GM19043 (cell line): ENCODE measurements around the gene AFF1.
"Not testable (repeated sequence)": the region's sequence is repeated elsewhere in the genome, so short reads cannot be mapped to it uniquely, and the experiment has no call there.

Experiments
- ATAC-seq: cut with Tn5 transposase; IDR thresholded peaks from one replicate; pipeline ENCODE4 v1.9.1; 2021; ENCODE audit warnings: low read depth; ENCODE audit not compliant: unreplicated experiment

AFF1 gene

DNA sequence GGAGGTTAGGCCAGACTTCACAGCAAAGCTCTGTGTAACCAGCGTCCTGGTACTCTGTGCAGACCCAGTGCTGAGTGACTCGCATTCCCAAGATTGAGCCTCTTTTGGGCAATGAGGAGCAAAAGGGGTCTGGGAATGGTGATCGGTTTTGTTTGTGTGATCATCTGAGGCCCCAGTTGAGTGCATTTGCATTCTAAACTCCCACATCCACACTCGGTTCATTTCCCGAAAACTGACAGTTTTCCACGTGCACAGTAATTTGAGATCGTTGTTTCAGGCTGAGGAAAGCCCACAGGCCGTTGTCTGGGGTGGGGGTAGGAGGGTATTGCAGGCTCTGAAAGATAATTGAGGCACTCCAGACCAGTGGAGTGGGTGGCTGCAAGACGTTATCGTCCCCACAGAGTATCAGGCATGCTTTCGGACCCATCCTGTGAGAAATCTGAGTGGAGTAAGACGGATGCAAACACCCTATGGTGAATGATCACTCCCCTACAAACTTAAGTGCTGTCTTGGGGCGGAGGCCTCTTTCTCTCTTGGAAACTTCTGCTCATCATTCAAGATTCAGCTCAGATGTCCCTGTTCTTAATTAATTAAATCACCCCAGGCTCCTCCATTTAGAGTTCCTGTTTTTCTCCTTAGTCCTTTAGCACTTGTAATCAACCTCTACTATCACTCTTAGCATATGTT lies 96.1 kb downstream of the AFF1 start:
- ATAC-seq, result no peak

DNA sequence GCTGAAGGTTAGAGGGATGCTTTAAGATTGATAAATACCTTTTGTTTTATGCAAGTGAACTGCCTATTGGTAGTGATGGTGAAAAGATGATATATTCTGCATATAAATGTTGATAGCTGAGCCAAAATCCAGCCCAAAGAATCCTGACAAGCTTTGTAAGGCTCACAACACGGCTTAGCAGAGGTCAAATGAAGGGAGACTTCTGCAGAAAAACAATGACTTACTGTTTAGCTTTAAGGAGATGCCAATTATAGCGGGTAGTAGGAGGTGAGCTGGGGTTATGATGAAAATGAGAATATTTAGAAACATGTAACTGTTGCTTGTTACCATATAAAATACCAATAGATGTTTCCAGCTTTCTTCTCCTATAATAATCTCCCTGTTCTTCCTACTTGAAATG lies 97.1 kb downstream of the AFF1 start:
- ATAC-seq, result no peak

DNA sequence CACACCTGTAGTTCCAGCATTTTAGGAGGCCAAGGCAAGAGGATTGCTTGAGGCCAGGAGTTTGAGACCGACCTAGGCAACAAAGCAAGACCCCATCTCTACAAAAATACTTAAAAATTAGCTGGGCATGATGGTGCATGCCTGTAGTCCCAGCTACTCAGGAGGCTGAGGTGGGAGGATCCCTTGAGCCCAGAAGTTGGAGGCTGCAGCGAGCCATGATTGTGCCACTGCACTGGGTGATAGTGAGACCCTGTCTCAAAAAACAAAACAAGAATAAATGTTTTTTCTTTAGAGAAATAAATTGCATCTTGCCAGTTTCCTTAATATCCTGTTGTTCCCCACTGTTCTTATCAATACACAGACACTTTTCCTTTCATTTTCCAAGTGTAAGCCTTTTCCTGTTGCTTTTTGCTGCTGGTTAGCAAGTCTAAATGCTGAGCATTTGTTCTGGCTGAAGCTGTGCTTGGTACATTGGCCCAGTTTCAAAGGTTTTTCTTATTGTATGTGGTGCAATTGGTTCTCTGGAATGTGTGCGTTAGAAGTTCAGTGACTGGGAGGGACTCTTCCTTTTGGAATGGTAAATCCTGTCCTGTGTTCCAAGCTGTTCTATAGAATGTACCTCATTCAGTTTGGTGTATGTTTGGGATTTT lies 98.2 kb downstream of the AFF1 start:
- no peak for ATAC-seq

DNA sequence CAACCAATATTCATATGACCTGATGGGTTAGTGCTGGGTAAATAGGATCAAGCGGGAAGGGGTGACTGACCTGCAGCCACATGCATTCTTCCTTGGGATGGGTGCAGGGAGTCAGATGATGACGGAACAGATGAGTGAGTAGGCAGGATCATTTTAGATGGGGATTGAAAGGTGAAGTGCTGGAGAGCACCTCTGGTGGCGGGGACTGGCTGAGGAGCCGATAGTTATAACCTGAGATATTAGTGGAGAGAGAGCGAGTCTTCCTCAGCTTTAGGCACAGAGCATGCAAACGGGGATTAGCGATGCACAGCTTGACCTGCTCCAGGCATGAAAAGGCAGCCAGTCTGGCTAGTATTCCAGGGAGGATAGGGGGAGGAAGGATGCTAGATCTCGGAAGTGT lies 99.1 kb downstream of the AFF1 start:
- ATAC-seq, result no peak

DNA sequence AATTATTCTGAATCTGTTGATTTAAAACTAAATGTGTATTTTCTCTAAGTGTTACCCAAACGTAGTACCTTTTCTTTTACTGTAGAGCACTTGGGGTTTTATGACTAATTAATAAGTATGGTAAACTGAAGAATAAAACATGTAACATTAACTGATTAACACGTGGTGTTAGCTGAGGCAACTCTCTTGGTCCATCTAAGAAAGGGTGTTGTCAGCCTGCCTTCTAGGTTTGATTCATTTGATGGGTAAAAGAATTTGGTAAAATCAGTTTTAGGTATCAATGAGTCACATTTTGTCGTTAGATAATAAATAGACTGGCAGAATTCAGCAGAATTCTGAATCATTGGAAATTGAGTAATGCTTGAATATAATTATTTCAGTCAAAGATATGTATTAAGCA lies 99.7 kb downstream of the AFF1 start:
- ATAC-seq, result no peak

DNA sequence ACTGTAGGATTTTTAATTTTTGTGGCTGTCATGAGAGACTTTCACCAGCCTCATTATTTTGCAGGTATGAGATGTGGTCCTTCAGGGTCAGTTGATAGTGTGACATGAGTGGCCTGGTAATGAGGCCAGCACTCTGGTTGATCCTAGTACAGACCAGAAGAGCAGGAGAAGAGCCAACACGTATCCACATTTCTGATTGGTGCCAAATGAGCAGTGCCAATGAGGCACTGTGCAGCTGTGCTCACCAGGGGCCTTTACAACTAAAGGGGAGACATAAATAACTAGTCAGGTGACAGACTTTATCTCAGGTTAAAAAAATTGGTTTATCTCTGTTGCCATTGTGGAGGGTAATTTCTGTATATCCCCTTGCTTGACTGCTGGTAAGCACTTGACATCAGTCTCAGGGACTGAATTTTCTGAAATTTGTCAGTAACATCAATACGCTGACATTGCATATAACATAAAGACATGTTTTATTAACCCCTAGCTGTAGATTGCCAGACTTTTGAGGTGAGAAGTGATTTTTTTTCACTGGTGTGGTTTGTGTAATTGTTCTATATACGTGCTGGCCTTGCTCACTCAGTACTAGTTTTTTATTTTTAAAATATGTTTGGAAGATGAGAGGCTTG lies 101.2 kb downstream of the AFF1 start:
- no peak for ATAC-seq

DNA sequence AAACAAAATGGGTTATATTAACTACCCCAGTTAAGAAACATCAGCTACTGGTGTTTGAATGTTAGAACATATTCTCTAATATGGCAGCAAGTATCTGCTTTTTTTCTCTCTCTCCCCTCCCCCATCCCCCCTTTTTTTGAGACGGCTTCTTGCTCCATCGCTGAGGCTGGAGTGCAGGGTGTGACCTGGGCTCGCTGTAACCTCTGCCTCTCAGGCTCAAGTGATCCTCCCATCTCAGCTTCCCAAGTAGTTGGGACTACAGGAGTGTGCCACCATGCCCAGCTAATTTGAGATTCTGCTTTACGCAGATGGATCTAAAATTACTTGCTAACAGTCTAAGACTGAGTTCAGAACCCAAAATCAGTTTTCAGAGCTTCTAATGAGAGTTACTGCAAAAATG lies 101.9 kb downstream of the AFF1 start:
- no peak for ATAC-seq

DNA sequence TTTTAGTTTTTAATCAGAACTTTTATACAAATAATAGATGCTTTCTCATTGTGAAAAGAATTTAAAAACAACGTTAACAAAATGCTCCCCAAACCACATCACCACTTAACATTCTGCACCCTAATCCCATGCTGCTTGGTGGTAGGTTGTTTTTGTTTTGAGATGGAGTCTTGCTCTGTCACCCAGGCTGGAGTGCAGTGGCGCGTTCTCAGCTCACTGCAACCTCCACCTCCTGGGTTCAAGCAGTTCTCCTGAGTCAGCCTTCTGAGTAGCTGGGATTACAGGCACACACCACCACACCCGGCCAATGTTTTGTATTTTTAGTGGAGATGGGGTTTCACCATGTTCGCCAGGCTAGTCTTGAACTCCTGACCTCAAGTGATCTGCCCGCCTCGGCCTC lies 102.4 kb downstream of the AFF1 start:
- not testable (repeated sequence) for ATAC-seq

DNA sequence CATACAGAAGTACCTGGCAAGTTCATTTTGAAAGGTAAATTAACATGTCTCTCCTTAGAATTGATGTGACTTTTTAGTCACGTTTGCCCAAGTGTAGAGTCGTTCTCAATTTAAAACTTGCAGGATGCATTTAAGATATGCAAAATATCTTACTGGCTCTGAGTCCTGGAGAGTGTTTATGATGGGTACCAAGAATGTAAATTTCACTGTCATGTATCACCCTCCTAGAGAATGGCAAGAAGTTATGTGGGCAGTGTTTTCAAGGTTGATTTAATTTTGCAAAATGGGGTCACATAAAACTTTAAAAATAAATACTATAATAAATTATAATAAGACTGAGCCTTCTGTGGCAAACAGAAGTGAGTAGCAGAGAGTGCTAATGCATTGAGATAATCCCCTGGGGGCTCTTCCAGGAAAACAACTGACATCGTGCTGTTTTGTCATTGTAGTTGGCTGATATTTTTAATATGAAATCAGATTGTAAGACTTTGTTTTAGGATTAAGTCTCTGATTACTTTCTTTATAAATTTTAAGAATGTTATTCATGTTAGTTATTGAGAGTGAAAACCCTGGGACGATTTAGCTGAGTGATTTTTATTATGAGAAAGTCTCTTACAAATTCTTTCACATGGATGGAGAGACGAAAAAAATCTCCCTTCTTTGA lies 103.0 kb downstream of the AFF1 start:
- ATAC-seq, result no peak

DNA sequence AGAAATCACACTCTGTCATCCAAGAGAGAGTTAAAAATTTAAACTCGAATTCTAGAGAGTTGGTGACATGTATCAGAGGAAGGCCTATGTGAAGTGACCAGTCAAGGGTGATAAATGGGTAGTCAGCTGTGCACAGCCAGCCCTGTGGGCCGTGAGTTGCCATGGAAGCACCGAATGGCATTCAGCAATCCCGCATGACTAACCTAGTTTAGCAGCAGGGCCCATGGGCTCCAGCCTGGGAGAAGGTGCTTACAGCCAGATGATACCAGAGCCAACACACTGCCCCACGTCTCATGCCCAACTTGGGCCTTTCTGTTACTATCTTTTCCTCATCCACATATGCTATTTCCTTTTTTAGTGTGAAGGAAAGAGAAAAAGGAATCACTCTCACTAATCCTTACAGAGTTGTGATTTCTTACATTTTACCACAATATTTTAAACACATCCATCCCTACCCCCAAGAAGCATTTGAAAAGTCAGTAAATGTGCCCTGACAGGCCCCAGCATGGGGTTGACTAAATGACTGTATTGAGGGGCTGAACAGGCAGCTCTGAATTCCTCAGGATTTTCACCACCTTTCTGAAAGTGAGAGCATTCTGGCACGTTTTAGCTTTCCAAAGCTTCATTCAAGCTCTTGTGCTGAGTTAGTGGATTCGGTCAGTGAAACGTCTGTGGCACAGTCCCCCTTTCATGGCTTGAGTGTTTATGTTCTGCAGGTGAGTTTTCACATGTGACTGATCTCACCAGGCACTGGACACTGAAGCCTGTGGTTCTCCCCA lies 104.2 kb downstream of the AFF1 start:
- peak; percentile 35 for ATAC-seq

DNA sequence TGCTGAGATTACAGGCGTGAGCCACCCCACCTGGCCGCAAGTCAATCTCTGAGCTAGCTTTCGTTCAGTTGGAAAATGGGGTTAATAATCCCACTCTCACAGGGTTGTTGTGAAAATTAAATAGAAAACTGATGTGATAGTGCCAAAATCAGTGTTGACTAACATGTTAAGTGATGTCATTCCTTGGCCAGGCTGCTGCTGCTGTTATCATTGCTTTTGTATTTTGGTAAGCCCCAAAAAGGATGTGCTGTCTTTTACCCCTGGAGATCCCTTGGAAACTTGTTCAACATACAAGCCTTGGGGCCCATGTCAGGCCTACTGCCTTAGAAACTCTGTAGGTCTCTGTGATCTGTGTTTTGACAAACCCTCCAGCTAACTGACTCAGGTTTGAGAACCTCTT lies 106.3 kb downstream of the AFF1 start:
- ATAC-seq, result no peak

DNA sequence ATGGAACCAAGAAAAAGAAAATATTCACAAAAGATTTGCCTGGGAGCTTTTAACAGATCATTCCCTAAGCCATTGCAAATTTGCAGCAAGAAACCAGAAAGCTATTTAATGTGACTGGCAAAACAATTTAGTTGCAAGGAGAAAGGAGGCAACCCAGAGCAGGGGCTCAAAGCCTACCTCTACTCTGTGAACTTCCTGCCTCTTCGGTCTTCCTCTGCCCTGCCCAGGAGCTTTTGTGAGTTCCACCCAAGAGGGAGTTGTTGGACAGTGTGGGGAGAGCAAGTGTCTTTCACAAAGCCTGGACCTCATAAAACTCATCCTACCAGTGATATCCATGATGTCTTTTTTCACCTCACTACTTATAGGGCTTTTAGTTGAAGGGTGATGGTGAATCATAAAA lies 107.4 kb downstream of the AFF1 start:
- ATAC-seq, result no peak

DNA sequence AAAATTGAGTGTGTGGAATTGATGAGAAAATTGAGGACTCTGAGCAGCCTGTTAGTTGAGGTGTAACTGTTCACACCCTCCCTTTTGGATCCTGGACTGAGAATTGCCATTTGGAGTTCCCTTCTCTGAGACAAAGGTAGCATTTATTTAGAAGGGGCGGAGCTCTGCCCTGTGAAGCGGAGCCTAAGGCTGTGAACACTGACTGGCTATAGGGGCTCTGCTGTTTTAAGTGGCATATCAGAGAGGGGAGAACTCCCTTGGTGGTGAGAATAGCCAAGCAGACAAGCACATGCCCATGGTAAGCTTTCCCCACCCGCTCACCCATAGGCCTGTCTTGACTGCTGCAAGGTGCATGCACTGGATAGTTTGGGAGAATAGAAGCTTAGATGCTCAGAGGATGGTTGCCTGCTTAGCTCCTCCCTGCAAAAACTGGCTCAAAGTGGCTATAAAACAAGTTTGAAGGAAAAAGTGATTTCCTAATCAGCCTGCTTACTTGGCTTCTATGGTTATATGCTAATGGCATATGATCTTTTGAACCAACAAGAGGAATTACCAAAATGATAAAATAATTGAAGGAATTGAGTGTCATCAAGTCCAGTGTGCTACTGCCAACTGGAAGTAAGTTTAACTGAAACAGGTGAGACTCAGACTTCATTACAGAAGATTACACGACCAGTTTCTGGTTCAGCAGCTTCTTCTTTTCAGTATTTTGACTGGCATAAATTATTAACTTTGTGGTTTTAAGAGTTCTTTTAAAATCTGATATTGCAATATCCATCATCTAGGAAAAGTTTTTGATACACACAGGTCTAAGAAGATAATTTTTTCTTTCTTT lies 108.4 kb downstream of the AFF1 start:
- peak; percentile 48 for ATAC-seq

DNA sequence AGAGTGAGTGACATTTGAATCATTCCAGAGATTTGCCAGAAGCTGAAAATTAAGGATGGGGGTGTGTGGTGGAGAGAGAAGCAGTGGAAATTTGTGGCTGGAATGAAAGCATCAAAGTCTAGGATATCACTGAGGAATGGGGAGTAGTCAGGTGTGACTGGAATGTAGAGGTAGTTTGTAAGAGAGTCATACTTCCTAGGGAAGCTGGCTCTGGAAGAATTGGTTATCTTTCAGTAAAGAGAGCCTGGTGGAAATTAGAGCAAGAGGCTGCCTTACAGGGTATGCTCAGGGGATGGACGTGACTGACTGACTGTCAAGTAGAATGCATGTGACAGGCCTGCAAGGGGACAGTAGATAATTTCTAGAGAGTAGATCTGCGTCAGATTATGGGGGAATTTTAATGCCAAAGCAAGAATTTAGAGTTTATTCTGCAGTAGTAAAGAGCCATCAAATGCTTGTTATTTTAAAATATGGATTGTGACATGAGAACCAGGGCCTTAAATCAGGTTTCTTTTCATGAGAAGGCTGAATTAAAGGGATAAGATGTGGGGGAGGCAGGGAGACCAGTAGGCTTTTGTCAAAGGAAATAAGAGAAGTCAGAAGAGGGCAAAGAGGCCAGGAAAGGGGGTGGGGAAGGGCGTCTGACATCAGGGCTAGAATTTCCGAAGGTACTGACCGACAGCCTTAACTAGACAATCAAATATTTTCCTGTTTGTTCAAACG lies 109.9 kb downstream of the AFF1 start:
- no peak for ATAC-seq

DNA sequence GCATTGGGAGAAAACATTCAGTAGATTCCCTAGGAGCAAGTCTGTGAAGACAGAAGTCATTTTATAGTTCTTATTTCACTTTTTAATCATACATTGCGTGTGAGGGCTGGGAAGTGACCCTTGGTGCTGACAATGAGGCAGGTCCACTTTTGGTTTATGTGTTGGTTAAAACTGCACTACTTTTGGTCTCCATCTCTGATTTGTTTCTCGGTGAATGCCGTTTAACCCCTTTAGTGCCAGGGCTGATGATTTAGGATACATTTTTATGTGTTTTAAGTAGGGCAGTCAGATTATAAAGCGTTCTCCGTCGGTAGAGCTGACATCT lies 110.4 kb downstream of the AFF1 start:
- no peak for ATAC-seq

DNA sequence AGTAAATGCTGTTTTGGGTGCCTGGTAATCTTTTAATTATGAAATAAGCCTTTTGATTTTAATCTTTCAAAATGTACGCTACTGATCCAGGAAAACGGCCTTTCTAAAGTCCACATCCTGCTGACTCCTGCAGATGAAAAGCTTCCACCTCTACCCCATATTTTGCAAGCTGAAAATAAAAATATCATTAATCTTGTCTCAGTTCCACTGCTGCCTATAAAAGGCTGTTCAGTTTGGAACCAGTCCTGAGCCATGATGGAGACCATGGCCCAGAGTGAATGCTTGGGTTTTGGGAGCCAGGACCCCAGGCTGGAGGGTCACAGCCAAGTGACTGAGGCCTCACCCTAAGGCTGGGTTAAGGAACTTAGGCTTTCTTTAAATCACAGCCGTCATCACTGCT lies 110.8 kb downstream of the AFF1 start:
- no peak for ATAC-seq

DNA sequence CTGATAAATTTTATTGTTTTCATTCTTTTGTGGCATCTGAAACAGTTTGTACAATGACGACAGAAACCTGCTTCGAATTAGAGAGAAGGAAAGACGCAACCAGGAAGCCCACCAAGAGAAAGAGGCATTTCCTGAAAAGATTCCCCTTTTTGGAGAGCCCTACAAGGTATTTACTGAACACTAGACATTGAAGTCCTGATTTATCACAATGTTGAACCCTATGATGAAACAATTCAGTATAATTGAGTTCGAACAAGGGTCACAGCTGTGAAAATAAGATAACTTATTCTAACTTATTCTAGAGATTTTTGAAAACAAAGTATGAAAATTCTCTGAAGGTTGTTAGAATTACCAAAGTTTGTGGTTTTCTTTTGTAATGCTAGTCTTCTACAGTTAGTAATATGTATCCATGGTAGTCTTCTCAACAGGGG lies 111.3 kb downstream of the AFF1 start:
- ATAC-seq, result no peak

DNA sequence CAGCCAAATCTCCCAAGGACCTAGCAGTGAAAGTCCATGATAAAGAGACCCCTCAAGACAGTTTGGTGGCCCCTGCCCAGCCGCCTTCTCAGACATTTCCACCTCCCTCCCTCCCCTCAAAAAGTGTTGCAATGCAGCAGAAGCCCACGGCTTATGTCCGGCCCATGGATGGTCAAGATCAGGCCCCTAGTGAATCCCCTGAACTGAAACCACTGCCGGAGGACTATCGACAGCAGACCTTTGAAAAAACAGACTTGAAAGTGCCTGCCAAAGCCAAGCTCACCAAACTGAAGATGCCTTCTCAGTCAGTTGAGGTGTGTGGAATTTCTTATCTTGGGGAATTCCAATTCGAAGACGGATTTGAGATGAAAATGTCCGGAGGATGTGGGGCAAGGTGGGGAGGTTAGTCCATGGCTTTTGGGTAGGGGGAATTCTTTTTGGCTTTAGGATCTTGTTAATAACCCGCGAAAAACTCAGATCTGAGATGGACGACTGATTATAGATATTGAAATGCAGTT lies 112.5 kb downstream of the AFF1 start:
- ATAC-seq, result no peak

DNA sequence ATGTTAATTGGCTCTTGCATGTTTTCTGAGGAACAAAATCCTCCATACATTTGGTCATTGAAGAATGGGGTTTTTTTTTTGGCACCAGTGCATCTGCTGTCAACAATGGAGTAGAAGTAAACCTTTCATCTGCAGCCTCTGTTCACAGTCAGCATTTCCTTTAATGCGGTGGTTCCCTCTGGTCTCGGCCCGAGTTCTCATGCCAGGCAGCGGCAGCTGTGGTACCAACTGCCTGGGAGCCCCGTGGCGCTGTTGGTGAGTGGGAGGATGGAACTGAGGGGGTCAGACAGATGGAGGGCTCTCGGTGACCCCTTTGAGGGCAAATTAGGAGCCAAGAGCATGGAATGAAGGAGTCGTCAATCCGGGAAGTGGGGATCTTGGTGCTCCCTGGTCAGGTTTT lies 114.7 kb downstream of the AFF1 start:
- no peak for ATAC-seq
